ENCODE results near the gene PSMD13. TPM values are rescaled to one million over a fixed set of nuclear protein-coding genes. Genes with fewer than 3 reads are reported as not detected.

PSMD13 gene
- total and polyA plus RNA-seq, 2 experiments from 2014 or later = 98.4 to 175 TPM

- H3K4me1 ChIP-seq (ENCODE audit: low read depth) = no peaks in the 10 kb centered on the region
- peaks cover 58% of the 10 kb centered on the region for H3K36me3 ChIP-seq
- no peak for DNase-seq (ENCODE audit: low read depth in 1 of 2, low spot score in 1 of 2)
- no peak overlapping the region for H3K27ac ChIP-seq
- no peaks in the 10 kb centered on the region for H3K9me3 ChIP-seq (ENCODE audit: low read depth)
- TF ChIP-seq CTCF (IDR thresholded peaks at IDR 0.05; ENCODE audit: low read depth, low read length) = no peak
- H3K4me3 ChIP-seq = no peak overlapping the region
- no peaks in the 10 kb centered on the region for H3K27me3 ChIP-seq
These were observed 12.3 kb downstream of the PSMD13 start for GRCh38 chr11:249062-249461.

GRCh38 chr11:250274-250673 lies 13.5 kb downstream of the PSMD13 start:
- H3K4me3 ChIP-seq = no peak overlapping the region
- TF ChIP-seq CTCF (IDR thresholded peaks at IDR 0.05; ENCODE audit: low read depth, low read length) = no peak
- H3K27me3 ChIP-seq = no peaks in the 10 kb centered on the region
- H3K36me3 ChIP-seq = peaks cover 48% of the 10 kb centered on the region
- no peak overlapping the region for H3K27ac ChIP-seq
- DNase-seq (ENCODE audit: low read depth in 1 of 2, low spot score in 1 of 2) = no peak
- no peaks in the 10 kb centered on the region for H3K4me1 ChIP-seq (ENCODE audit: low read depth)
- no peaks in the 10 kb centered on the region for H3K9me3 ChIP-seq (ENCODE audit: low read depth)

- peak; percentile 68 to 71 for DNase-seq (ENCODE audit: low read depth in 1 of 2, low spot score in 1 of 2)
- Histone ChIP-seq H3K4me3 (no peak overlapping the region), H3K4me1 (ENCODE audit: low read depth) (no peaks in the 10 kb centered on the region), H3K27ac (no peak overlapping the region), H3K27me3 (no peaks in the 10 kb centered on the region), H3K9me3 (ENCODE audit: low read depth) (no peaks in the 10 kb centered on the region), H3K36me3 (peaks cover 47% of the 10 kb centered on the region)
- peak; percentile 67 for TF ChIP-seq CTCF (IDR thresholded peaks at IDR 0.05; ENCODE audit: low read depth, low read length)
These were observed 14.0 kb downstream of the PSMD13 start for GRCh38 chr11:250740-251299.

- TF ChIP-seq CTCF (IDR thresholded peaks at IDR 0.05; ENCODE audit: low read depth, low read length) = no peak
- no peak for DNase-seq (ENCODE audit: low read depth in 1 of 2, low spot score in 1 of 2)
- no peaks in the 10 kb centered on the region for H3K27me3 ChIP-seq
- no peak overlapping the region for H3K27ac ChIP-seq
- H3K4me1 ChIP-seq (ENCODE audit: low read depth) = no peaks in the 10 kb centered on the region
- H3K9me3 ChIP-seq (ENCODE audit: low read depth) = no peaks in the 10 kb centered on the region
- H3K4me3 ChIP-seq = no peak overlapping the region
- H3K36me3 ChIP-seq = peaks cover 47% of the 10 kb centered on the region
These were observed 14.8 kb downstream of the PSMD13 start for GRCh38 chr11:251550-251949.

- Histone ChIP-seq H3K4me3 (no peak overlapping the region), H3K9me3 (ENCODE audit: low read depth) (no peaks in the 10 kb centered on the region), H3K4me1 (ENCODE audit: low read depth) (peaks cover 5% of the 10 kb centered on the region), H3K27me3 (no peaks in the 10 kb centered on the region), H3K27ac (no peak overlapping the region), H3K36me3 (peaks cover 40% of the 10 kb centered on the region)
- no peak for DNase-seq (ENCODE audit: low read depth in 1 of 2, low spot score in 1 of 2)
- no peak for TF ChIP-seq CTCF (IDR thresholded peaks at IDR 0.05; ENCODE audit: low read depth, low read length)
These were observed 15.9 kb downstream of the PSMD13 start for GRCh38 chr11:252666-253065.

Data from cardiac muscle cell (in vitro differentiated cells and primary cell).